ENCODE measurements around the gene GPR89B.
"Not testable (repeated sequence)": the region's sequence is repeated elsewhere in the genome, so short reads cannot be mapped to it uniquely, and the experiment has no call there.

DNA sequence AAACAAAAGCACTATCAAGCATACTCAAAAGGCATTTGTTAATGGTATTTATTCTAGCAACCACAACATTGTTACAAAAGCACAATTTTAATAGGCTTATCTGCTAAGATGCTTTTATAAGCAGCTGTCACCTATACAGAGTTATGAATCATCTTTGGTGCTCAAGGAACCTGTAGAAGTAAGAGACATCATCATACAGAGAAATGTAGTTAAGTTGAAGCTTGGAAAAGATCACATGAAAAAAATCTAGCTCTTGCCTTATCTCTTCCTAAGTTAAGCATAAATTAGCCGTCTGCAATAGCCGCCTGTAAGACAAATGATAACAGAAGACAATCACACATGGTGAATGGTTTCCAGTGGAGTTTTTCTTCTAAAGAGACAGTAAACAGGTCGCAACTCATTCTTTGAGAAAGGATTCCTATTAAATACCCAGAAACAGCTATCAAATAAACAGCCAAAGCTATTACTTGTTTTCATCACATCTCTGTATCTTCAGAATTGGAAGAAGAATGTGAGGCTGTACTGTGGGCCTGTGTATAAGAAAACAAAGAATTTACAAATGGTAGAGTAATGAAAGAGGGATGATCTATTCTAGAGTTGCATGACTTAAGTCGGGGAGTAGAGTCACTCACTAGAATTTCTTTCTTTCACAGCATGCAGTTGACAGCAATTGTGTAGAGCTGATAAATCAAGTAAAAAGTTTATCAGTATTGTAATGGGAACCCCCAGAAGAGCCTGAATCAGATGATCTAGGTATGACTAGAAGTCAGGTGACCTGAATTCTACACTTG is 65.8 kb downstream of the GPR89B start:
- TF ChIP-seq, protein P1, sequence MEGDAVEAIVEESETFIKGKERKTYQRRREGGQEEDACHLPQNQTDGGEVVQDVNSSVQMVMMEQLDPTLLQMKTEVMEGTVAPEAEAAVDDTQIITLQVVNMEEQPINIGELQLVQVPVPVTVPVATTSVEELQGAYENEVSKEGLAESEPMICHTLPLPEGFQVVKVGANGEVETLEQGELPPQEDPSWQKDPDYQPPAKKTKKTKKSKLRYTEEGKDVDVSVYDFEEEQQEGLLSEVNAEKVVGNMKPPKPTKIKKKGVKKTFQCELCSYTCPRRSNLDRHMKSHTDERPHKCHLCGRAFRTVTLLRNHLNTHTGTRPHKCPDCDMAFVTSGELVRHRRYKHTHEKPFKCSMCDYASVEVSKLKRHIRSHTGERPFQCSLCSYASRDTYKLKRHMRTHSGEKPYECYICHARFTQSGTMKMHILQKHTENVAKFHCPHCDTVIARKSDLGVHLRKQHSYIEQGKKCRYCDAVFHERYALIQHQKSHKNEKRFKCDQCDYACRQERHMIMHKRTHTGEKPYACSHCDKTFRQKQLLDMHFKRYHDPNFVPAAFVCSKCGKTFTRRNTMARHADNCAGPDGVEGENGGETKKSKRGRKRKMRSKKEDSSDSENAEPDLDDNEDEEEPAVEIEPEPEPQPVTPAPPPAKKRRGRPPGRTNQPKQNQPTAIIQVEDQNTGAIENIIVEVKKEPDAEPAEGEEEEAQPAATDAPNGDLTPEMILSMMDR (IDR thresholded peaks at IDR 0.05), result not testable (repeated sequence)
- not testable (repeated sequence) for TF ChIP-seq POLR2A, POLR2AphosphoS5 (IDR thresholded peaks at IDR 0.05)
